ENCODE measurements around the gene GAGE10.

GAGE10 gene, protein sequence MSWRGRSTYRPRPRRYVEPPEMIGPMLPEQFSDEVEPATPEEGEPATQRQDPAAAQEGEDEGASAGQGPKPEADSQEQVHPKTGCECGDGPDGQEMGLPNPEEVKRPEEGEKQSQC

DNA sequence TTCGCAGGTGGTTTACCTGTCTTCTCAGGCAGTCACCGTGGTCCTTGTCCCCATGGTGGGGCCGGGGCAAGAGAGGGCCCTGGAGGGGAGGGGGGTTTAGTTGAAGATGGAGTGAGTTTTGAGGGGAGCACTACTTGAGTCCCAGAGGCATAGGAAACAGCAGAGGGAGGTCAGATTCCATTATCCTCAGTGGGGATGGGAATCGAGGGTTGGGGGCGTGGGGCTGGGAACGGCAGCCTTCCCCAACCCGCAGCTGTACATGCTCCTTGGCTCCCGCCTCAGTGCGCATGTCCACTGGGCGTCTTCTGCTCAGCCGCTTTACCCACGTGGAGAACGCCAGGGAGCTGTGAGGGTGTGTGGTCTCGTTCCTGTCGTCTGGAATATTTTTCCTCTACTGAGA is at the start of gene GAGE10:
TSS of gene GAGE10 (plus strand) at position 301 of the 400 bp plus-strand sequence. CDS start 1,214 bp downstream, outside the sequence.
- DNase-seq: no peak

DNA sequence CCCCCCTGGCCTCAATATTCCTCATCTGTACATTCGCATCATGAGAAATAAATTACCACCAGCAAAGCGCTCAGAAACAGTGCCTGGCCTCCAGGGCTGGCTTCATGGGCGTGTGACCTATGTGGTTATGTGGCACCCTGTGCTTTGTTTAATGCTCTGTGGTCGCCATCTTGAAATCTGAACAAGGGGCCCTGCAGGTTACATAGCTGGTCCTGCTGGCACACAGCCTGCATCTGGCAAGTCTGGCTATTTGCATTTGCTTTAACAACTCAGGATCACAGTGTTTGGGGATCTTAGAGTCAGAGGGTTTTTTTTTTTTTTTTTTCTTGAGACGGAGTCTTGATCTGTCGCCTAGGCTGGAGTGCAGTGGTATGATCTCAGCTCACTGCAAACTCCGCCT is 48.8 kb upstream of the GAGE10 start:
- DNase-seq: no peak

DNA sequence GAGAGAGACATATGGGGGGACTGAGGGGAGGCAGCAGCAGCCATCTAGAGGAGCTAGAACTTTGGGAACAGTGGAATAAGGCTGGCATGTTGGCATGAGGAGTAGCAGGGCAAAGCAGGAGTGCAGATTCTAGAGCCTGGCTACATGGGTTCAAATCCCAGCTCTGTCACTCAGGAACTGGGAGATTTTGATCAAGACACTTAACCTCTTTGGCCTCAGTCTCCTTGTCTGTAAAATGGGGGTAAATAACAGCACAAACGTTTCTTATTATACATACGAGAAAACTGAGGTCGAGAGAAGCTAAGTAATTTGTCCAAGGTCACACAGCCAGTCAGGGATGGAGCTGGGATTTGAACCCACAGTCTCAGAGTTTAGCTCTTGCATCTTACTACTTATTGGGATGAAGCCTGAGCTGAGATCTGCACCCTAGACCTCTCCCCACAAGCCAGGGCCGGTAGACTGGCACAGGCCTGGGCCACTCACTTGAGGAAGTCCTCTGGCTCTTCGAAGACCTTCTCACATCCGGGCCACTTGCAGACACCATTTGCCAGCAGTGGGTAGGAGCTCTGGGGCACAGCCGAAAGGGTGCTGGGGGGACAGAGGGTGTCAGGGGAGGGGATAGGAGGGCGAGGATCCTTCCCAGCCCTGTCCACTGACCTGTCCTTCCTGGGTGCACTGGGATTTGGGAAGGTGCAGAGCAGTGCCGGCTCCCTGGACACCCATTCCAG is 47.0 kb upstream of the GAGE10 start:
- DNase-seq: no peak

DNA sequence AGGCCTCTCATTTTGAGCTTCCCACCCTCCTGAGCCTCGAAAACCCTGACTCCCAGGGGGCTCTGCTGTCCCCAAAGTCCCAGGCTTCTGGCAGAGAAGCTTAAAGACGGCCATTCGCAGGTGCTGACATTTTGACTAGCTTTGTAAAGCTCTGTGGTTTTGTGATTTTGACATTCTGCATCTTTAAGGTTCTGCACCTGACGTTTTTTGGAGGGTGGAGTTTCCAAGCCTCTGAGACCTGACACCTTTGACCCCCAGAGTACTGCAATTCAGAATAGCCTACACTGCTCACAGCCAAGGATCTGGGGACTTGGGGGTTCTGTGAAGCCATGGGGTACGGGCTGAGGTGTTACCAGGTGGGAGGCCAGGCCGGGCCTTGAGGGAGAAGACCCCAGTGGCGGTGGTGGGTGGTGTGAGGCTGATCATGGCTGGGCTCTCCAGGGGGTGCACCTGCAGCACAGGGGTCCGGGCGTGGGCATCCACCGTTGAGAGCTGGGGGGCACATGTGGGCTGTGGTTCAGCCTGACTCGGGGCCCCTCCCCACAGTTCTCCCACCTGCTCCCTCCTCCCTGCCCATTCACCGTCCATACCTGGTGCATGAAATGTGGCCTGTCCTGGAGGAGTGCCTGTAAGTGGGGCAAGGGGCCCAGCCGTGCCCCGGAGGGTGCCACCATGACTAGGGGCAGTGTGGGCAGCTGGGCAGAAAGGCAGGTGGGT is 46.2 kb upstream of the GAGE10 start:
- DNase-seq: no peak

DNA sequence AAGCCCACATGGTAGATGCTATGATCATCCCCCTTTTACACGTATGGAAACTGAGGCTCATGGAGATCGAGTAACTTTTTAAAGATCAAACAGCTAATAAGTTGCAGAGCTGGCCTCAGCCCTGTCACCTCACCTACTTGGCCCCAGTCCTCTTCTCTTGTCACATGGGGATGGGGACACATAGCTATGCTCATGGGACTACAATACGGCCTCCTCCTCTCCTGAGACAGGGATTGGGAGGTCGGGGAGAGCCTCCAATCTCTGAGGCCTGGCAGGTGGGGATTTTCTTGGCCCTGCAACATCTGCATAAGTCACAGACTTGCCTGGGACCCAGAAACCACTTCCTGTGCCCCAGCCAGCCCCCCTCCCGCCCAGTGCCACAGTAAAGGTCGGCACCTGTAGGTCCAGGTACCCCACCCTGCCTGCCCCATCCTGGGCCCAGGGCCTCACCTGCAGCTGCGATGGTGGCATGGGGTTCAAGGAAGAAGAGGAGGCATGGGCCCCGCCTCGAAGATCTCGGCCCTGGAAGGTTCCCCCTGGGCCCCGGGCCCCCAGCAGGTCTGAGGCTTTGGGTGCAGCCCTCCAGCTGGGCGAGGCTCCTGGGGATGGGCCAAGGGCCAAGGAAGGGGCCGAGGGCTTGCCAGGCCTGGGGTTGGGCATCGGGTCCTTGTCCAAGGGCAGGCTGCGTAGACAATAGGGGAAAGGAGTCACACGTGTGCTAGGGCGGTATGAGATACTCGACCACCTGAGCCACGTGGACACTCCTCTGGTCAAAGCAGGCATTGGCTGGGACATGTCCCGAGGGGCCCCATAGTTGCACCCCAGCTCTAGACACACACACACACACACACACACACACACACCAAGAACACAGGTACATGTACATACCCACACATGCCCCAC is 45.3 kb upstream of the GAGE10 start:
- no peak for DNase-seq

DNA sequence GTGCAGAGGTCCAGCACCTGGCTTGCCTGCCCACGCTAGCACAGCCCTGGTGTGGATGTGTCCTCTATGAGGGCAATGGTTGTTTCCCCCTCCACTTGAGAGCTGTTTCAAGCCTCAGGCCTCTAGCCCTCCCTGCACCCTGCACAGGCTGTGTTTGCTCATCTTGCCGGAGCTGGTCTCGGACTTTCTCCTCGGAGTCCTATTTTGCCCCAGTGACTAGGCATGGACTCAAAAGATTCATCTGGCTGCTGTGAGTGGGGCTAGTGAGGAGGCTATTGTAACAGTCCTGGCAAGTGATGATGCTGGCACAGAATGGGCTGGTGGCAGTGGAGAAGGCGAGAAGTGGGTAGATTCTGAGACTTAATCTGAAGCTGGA is 44.7 kb upstream of the GAGE10 start:
- DNase-seq: peak in 2 of 58 donors; percentile 1 to 2

DNA sequence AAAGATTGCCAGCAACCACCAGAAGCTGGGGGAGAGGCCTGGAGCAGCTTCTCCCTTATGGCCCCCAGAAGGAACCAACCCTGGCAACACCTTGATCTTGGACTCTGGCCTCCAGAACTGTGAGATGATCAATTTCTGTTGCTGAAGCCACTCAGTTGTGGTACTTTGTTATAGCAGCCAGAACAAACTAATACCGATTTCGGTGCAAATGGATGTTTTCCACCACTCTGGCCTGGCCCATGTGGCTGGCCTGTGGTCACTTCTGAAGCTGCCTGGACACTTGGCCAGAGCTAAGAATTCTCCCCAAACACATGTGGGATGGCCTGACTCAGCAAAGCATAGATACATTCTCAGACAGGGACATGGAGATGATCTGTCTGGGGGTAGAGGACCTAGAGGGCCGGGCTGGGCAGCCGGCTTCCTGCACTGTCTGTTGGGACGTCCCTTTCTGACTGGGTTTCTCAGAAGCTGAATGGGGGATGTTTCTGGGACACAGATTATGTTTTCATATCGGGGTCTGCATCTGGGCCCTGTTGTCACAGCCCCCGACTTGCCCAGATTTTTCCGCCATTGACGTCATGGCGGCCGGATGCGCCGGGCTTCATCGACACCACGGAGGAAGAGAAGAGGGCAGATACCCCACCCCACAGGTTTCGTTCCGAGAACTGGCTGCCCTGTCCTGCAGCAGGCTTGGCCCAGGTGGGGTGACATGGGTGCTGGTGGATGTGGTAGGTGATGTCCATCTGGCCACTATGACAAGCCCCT is 43.0 kb upstream of the GAGE10 start:
- no peak for DNase-seq

DNA sequence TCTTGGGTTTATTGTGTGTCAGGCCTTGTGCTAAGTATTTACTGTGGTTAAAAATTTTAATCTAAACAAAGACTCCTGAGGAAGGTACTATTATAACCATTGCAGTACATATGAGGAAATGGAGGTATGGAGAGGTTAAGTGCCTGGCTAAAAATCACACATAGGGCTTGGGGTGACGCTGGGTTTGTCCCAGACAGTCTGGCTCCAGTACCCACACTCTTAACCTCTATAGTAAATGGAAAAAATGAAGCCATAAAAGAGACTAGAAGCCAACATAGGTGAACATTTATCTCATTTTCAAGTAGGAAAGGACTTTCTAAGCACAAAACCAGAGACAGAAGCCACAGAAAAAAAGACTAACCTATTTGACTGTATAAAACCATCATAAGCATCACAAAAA is 40.8 kb upstream of the GAGE10 start:
- DNase-seq: no peak

DNA sequence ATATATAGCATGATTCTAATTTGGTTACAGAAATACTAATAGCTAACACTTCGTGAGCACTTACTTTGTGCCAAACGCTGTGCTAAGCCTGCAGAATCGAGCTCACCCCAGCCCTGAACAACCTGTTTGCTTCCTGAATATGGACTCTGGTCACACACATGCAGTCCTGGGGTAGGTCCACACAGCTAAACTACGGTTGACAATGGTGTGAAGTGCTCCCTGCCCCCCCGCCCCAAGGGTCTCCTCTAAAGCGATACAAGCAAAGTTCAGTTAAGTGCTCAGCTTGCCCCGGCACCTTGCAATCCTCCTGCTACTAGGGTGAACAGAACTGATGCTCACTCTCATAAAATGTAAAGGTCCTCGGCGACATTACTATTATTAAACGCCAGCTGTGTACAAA is 39.8 kb upstream of the GAGE10 start:
- DNase-seq: no peak

DNA sequence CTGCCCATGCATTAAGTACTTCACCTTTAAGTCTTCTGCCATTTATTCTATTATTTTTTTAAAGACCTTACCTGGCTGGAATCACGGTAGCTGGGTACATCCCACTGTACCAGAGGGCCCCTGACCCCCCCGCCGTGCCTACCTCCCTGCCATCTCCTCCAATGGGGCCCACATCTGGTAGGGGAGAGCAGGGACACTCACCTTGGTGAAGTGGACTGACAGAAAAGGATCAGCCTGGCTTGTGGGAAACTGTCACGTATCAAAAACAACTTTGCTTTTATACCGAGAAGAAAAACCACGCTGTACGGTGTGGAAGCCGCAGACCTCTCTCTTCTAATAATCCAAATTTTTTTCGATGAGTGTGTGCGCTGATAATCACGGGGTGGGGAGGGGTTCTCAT is 39.0 kb upstream of the GAGE10 start, which contains the start of gene FOXP3:
TSS of gene FOXP3 (minus strand) at position 251 of the 400 bp plus-strand sequence. CDS start 6,205 bp downstream, outside the sequence.
- no peak for DNase-seq

DNA sequence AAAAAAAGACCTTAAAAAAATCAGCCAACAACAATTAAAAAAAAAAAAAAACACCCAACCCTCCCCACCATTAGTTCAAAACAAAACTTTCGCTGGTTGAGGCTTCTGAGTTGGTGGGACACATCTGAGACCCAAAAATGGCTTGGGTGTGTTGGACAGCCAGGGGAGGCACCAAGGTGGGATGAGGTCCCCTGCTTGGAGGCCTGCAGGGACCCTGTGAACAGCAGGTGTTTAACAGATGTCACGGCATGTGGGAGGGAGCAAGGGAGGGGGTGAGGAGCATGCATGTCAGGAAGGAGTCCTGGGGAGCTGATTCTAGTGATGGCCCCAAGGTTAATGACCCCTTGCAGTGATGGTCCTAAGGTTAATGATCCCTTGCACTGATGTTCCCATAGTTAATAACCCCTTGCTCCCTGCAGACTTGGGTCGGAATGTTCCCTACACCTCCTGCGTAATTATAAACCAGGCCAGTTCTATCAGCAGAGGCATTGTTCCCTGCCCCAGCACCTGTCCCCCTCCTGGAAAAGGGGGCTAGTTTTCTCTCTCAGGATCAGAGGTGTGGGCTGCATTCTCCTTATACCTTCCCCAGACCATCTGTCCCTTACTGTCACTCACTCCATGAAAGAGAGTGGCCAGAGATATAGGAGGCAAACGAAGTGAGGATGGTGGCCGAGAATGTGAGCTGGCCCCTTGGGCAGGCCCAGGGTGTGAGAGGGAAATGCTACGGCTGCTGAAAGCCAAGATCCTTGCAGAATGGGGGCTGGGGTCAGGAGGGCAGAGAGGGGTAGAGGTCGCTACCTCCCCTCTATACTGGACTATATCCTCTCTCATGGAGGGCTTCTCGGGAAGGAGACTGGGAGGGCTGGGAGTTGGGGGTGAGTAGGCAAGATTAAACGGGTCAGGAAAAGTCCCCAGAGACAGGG is 36.7 kb upstream of the GAGE10 start:
- no peak for DNase-seq

DNA sequence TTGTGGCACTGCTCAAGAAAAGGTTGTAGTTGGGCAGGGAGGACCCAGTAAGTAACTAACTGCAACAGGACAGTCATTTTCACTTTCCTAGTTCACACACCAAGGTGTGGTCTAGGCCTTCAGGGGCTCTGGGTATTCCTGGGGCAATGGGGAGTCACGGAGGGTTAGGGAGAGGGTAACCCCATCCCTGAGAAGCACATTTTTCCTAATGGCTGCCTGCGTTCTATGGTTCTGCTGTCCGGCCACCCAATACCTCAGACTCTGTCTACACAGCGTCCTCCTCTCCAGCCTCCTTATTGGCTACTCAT is 34.8 kb upstream of the GAGE10 start:
- no peak for DNase-seq

DNA sequence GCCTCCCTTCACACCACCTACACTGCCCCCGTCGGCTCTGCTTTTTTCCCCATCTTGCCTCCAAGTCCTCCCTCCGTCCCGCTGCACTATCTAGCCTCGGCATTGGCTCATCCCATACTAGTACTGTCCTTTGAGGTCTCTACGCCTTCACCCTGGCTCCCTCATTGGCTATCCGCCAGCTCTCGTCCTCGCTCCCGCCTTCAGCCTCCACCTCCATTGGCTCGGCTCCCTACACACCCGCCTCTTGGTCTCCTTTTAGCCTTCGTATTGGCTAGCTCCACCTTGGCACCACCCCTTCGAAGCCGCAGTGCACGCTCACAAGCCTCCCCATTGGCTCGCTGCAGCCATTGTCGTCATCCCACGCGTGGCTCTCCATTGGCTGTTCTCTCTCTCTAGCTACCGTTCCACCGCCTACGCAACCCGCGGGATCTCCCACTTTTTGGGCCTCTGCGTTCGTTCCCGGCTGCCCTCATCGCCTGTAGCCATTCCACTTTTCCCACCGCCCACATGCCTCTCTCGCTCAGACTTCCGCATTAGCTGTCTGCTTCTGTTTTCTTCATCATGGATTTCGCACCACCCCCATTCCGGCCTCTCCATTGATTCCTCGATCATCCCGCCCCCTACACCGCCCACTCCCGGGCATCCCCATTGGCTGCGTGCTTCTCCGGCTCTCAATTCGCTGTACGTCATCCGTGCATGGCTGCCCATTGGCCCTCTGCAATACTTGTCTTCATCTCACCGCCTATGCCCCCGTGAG is 34.3 kb upstream of the GAGE10 start:
- DNase-seq: peak; percentile 58 to 98 (median 93)

DNA sequence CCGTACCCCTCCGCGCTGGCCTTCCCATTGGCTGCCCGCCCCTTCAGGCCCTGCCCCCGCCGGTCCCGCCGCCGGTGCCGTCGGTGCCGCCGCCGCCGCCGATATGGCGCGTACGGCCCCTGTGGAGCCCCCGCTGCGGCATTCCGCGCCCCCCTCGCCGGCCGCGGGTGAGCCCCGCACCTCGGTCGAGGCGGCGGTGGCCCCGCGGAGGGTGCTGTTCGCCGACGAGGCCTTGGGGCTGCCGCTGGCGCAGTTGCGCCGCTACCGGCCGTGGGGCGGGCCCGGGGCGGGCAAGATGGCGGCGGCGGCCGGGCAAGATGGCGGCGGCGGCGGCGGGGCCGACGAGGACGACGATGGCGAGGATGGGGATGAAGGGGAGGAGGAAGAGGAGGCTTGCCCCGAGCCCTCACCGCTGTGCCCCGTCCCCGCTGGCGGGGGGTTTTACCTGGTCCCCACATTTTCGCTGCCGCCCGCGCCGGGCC is 33.6 kb upstream of the GAGE10 start, which contains the start of gene PPP1R3F:
TSS of gene PPP1R3F (plus strand) at position 27 of the 482 bp plus-strand sequence. CDS start at position 104, 77 bp downstream.
- peak in 5 of 58 donors; percentile 15 to 48 (median 33) for DNase-seq

DNA sequence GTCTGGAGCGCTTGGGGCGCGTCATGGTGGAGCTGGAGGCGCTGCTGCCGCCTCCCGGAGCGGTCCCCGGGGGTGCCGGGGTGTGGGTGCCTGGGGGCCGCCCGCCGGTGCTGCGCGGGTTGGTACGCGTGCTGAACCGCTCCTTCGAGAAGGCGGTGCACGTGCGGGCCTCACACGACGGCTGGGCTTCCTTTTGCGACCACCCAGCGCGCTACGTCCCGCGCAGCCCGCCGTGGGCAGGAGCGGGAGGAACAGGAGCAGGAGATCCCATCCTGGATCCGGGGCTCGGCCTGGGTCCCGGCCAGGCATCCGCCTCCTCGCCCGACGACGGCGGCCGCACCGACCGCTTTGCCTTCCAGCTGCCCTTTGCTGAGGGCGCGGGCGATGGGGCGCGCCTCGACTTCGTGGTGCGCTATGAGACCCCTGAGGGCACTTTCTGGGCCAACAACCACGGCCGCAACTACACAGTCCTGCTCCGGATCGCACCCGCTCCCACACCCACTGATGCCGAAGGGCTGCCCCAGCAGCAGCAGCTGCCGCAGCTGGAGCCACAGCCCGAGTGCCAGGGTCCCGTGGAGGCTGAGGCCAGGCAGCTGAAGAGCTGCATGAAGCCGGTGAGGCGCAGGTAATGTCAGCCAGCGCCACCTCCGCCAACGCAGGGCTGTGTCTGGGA is 33.1 kb upstream of the GAGE10 start:
- no peak for DNase-seq

DNA sequence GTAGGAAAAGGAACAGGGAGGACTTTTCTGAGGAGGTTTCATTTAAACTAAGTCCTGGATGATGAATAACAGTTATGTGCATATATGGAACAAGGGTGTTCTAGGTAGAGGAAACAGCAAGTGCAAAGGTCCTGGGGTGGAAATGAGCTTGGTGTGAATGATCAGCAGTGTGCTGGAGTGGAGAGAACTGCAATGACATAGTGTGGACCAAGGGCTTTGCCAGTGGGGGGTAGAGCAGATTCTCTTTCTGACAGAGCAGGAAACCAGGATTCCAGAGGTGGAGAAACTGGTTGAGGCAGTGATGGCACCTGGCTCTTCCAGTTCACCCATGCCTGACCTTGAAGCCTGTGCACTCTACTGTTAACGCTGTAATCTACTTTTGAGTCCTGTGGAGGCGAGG is 32.1 kb upstream of the GAGE10 start:
- DNase-seq: no peak

DNA sequence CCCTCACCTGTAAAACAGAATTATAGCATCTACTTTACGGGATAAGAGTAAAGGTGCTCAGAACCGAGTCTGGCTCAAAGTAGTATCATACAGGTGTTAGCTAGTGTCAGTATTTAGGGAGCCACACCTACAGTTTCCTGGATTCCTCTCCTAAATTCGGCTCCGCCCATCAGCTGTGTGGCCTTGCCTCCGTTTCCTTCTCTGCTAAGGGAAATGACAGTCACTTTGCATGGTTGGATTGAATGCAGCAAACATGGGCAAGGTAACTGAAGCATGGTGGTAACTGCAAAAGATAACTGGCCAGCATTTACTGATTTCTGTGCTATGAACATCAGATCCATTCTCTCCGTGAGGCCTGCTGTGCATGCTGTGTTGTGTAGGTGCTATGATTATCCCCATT is 31.0 kb upstream of the GAGE10 start:
- no peak for DNase-seq

DNA sequence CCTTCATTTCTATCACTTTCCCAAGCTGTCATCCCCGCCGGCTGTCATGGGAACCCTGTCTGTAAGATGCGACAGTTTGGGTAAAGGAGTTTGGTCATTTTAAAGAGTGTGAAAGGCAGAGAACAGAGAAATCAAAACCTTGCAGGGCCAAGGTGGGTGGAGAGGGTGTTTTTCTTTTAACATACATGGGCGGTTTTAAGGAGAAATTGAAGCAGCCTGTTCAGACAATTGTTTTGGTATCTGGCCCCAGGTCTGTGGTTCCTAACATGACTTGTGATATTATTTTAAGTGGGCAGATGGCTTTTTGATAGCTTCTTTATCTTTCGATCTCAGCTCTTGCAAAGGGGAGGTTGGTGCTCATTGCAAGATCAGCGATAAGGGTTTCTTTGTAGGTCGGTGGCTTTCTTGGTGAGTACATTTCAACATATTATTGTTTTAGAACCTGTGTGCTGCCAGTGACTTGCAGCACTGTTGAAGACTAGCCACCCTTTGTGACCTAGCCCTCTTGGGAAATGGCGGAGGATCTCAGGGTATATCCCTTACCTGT is 30.2 kb upstream of the GAGE10 start:
- no peak for DNase-seq
